ENCODE results near the gene NR6A1. TPM values are rescaled to one million over a fixed set of nuclear protein-coding genes. Genes with fewer than 3 reads are reported as not detected.

The NR6A1 gene
- total RNA-seq, 1 donor from 2014 or later: 60.7 TPM

DNA sequence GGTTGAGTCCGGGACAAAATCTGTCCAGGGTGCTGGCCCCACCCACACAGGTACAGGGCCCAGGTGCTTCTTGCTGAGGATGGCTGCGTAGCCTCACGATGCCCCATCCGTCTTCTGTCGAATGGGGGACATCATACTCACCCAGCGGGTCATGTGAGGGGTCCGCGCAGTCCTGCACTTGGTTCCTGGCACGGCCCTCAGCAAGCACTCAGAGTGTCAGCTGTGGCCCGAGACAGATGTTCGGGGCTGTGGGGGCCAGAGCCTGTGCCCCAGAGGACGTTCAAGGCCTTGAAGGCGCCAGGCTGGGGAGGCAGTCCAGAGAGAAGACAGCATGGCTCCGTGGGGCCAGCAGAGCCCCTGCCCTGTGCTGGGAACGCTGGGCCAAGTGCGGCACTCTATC is 291.7 kb downstream of the NR6A1 start:
- TF ChIP-seq, protein P1, sequence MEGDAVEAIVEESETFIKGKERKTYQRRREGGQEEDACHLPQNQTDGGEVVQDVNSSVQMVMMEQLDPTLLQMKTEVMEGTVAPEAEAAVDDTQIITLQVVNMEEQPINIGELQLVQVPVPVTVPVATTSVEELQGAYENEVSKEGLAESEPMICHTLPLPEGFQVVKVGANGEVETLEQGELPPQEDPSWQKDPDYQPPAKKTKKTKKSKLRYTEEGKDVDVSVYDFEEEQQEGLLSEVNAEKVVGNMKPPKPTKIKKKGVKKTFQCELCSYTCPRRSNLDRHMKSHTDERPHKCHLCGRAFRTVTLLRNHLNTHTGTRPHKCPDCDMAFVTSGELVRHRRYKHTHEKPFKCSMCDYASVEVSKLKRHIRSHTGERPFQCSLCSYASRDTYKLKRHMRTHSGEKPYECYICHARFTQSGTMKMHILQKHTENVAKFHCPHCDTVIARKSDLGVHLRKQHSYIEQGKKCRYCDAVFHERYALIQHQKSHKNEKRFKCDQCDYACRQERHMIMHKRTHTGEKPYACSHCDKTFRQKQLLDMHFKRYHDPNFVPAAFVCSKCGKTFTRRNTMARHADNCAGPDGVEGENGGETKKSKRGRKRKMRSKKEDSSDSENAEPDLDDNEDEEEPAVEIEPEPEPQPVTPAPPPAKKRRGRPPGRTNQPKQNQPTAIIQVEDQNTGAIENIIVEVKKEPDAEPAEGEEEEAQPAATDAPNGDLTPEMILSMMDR (conservative IDR thresholded peaks at IDR 0.05): no peak
- Mint-ChIP-seq H3K27me3 (ENCODE audit: low read depth) (peaks cover 16% of the 10 kb centered on the region), H3K4me3 (no peak overlapping the region), H3K36me3 (ENCODE audit: low read depth) (no peaks in the 10 kb centered on the region), H3K9me3 (no peaks in the 10 kb centered on the region), H3K27ac (ENCODE audit: unreplicated experiment) (no peak overlapping the region), H3K4me1 (peaks cover 23% of the 10 kb centered on the region)
- DNase-seq (ENCODE audit: low read depth, low spot score): no peak

DNA sequence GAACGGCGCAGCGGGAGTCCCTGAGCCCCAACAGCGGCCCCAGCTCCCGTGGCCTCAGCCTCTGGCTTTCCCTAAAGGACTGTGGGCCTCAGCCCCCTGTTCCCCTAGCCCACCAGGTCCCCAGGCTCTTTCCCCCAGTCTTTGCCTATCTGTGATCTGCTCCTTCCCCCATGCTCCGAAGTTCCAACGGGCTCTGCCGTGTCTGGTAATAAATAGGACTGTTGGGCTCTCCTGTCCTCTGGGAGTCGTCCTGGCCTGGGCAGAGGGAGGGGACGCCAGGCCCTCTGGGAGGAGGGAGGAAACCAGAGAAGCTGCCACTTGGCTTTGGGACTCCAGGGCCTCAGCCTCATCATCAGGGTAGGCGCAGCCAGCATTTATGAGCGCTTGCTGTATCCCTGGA is 292.8 kb downstream of the NR6A1 start:
- Mint-ChIP-seq H3K27ac (ENCODE audit: unreplicated experiment) (no peak overlapping the region), H3K9me3 (no peaks in the 10 kb centered on the region), H3K27me3 (ENCODE audit: low read depth) (peaks cover 13% of the 10 kb centered on the region), H3K4me3 (peak overlapping the region; percentile 66), H3K4me1 (peaks cover 23% of the 10 kb centered on the region), H3K36me3 (ENCODE audit: low read depth) (no peaks in the 10 kb centered on the region)
- DNase-seq (ENCODE audit: low read depth, low spot score): no peak
- TF ChIP-seq, protein P1 (conservative IDR thresholded peaks at IDR 0.05): no peak

DNA sequence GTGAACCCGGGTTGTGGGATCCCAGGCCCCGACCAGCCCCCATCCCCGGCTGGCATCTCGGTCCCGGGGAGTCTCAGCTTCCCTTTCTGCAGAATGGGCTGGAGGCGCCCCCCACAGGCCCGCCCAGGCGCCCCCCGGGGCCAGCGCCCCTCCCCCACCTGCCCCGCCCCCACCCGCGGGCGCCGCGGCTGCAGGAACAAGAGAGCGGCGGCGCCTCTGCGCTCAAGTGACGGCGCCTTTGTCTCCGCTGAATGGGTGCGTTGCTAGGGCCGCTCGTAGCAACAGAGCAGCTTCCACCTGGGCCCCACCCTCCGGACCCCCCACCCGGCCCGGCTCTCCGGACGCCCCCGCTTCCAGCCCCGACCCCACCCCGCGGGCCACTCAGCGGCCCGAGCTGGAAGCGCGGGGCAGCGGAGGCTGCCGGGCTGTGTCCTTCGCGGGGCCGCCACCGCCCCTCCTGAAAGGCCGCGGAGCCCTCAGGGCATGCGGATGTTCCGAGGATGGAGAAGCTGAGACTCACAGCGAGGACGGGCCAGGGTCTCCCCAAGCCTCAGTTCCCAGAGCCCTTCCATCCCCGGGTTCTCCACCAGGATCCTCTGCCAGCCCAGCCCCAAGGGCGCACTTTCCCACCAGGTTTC is 293.3 kb downstream of the NR6A1 start:
- H3K4me3 Mint-ChIP-seq: peak overlapping the region; percentile 66

DNA sequence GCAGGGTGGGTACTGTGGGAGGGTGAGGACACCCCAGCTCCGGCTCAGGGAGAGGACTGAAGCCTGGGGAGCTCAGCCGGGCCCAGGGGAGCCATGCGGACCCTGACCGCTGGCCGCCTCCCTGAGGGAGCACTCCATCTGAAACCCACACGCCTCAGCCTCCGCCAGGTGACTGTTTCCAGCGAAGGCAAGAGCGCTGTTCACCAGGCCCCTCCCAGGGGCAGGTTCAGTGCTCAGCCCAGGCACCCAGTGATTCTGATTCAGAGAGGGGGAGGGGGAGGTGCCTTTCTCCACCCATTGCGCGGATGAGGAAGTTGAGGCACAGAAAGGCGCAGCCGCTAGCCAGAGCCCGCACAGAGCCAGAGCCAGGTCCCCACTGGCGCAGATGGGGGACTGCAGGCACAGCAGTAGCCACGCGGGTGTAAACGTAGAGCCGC is 293.9 kb downstream of the NR6A1 start:
- H3K4me1 Mint-ChIP-seq: peaks cover 19% of the 10 kb centered on the region
- TF ChIP-seq, protein P1 (conservative IDR thresholded peaks at IDR 0.05): peak; percentile 23
- H3K9me3 Mint-ChIP-seq: no peaks in the 10 kb centered on the region
- no peak overlapping the region for H3K4me3 Mint-ChIP-seq
- no peak for DNase-seq (ENCODE audit: low read depth, low spot score)
- peaks cover 13% of the 10 kb centered on the region for H3K27me3 Mint-ChIP-seq (ENCODE audit: low read depth)
- H3K36me3 Mint-ChIP-seq (ENCODE audit: low read depth): no peaks in the 10 kb centered on the region
- no peak overlapping the region for H3K27ac Mint-ChIP-seq (ENCODE audit: unreplicated experiment)

More for the DNA sequence above, 293.3 kb downstream of the NR6A1 start:
- TF ChIP-seq, protein P1 (conservative IDR thresholded peaks at IDR 0.05): no peak
- DNase-seq (ENCODE audit: low read depth, low spot score): peak; percentile 39
- Mint-ChIP-seq H3K36me3 (ENCODE audit: low read depth) (no peaks in the 10 kb centered on the region), H3K27ac (ENCODE audit: unreplicated experiment) (no peak overlapping the region), H3K4me1 (peaks cover 19% of the 10 kb centered on the region), H3K9me3 (no peaks in the 10 kb centered on the region), H3K27me3 (ENCODE audit: low read depth) (peaks cover 13% of the 10 kb centered on the region)

DNA sequence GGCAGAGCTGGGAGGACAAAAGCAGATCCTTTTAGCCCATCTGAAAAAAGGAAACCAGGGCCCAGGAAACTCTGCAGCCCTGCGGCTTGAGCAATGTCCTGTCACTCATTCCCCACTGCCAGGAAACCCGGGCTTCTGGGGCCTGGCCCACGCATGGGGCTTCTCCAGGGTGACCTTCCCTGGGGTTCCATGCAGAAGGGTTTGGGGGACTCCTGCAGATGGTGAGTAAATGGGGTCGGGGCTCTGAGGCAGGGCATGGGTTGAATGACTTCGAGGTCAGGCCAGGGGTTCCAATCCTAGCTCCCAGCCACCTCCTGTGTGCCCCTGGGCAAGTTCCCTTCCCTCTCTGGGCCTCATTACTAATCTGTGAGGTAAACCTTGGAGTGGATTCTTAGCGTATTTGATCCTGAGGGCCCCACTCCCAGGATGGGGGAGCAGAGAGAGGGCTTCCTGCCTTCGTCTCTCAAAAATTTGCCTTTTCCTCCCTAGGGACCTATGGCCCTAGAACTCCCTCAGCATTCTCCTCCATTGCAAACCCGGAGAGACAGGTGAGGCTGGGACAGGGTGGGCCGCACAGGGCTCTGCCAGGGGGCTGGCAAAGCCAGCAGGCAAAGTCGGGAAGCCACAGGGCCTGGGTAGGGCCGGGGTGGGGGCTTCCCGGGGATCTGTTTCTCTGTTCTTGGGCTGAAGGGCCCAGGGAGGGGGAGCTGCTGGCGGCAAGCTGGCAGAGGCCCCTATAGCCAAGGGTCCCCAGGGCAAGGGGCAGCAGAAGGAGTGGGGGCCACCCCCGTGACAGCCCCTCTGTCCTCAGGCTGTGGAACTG is 295.0 kb downstream of the NR6A1 start:
- H3K36me3 Mint-ChIP-seq (ENCODE audit: low read depth): no peaks in the 10 kb centered on the region
- peak overlapping the region; percentile 38 for H3K4me3 Mint-ChIP-seq
- H3K27ac Mint-ChIP-seq (ENCODE audit: unreplicated experiment): no peak overlapping the region
- peaks cover 9% of the 10 kb centered on the region for H3K27me3 Mint-ChIP-seq (ENCODE audit: low read depth)
- DNase-seq (ENCODE audit: low read depth, low spot score): no peak
- no peaks in the 10 kb centered on the region for H3K9me3 Mint-ChIP-seq
- TF ChIP-seq, protein P1 (conservative IDR thresholded peaks at IDR 0.05): no peak
- peaks cover 15% of the 10 kb centered on the region for H3K4me1 Mint-ChIP-seq
